ENCODE data around the gene CBY2. TPM values are rescaled to one million over a fixed set of nuclear protein-coding genes. Genes with fewer than 3 reads are reported as not detected.
A peak's percentile ranks its signal among the peaks of the same experiment; 100 is the strongest.

Gene CBY2
- total and polyA plus RNA-seq, 10 of the 15 experiments (the other 5 are each of a cell fraction or from before 2014, with no cell fraction given) = 0.08 to 0.64 (median 0.23) TPM; not detected in 6

GRCh38 chr13:45705918-45706317 is 3.8 kb downstream of the CBY2 start:
- Histone ChIP-seq H3K9ac (ENCODE audit: control insufficient read depth, insufficient read depth, low read length) (no peak overlapping the region), H3K4me1 (ENCODE audit: control insufficient read depth, insufficient read depth, low read length) (peaks cover 46% of the 10 kb centered on the region), H4K20me1 (ENCODE audit: control insufficient read depth, insufficient read depth) (no peaks in the 10 kb centered on the region), H3K4me3 (no peak overlapping the region), H3K9me3 (replicated peaks; ENCODE audit: control insufficient read depth, insufficient read depth, low read length) (peaks cover 3% of the 10 kb centered on the region; the same call in 1 of the 3 replicates), H3K27ac (ENCODE audit: control insufficient read depth, insufficient read depth) (peak overlapping the region; percentile 68), H3K4me2 (ENCODE audit: control insufficient read depth, insufficient read depth) (peak overlapping the region; percentile 73), H3K36me3 (ENCODE audit: control insufficient read depth in 2 of 2, insufficient read depth in 2 of 2, low read length in 1 of 2) (no peaks in the 10 kb centered on the region), H3K79me2 (ENCODE audit: control insufficient read depth, insufficient read depth, low read length) (peaks cover 10% of the 10 kb centered on the region), H2AFZ (ENCODE audit: control insufficient read depth, low read depth, low read length) (peak overlapping the region; percentile 55), H3K27me3 (replicated peaks in 1 of 2; ENCODE audit: control insufficient read depth in 2 of 2, insufficient read depth in 2 of 2, low read length in 1 of 2) (no peaks in the 10 kb centered on the region)
- intact Hi-C loops (cut with micrococcal nuclease; ENCODE audit: unreplicated experiment) (no loop called here), in situ Hi-C loops (cut with MboI) (loop anchor here (10.0 kb wide), 1 partner anchor 469 kb away; no protein-coding TSS in a partner anchor)
- no peak for FAIRE-seq
- ChIA-PET SMC1A (ENCODE audit: uncharacterized antibody, unreplicated experiment) (interaction anchor here (1.2 to 6.3 kb wide), 5 partner anchors 11 to 81 kb away, joined by 3 to 44 read pairs (median 20); no protein-coding TSS in a partner anchor), CTCF (interaction anchor here (0.7 to 7.5 kb wide), 6 partner anchors 8 to 420 kb away, joined by 3 to 40 read pairs (median 4); no protein-coding TSS in a partner anchor), POLR2A (interaction anchor here (0.9 to 2.5 kb wide), 2 partner anchors 12 to 14 kb away, joined by 3 to 7 read pairs; no protein-coding TSS in a partner anchor), RAD21 (ENCODE audit: unreplicated experiment) (interaction anchor here (0.9 to 2.4 kb wide), 4 partner anchors 11 to 13 kb away, joined by 3 to 11 read pairs (median 5); no protein-coding TSS in a partner anchor)
- no TSS peak for BruUV-seq (replicated peaks)
- ATAC-seq = peak; percentile 34
- DNase-seq (ENCODE audit: low read depth, low spot score) = peak; percentile 67
- TF ChIP-seq BACH1 (IDR thresholded peaks at IDR 0.05; ENCODE audit: borderline replicate concordance) = peak; percentile 64; the same call in 1 of the 2 replicates
- no peak for TF ChIP-seq CHD4 (IDR thresholded peaks at IDR 0.05)
- TF ChIP-seq NBN (IDR thresholded peaks at IDR 0.05) = peak; percentile 80
- TF ChIP-seq IRF4 (IDR thresholded peaks at IDR 0.05; ENCODE audit: low read depth, low read length) = peak; percentile 77; the same call in 1 of the 2 replicates
- TF ChIP-seq FOXM1 (IDR thresholded peaks at IDR 0.05; ENCODE audit: low read depth, low read length) = peak; percentile 8; the same call in 1 of the 2 replicates
- TF ChIP-seq IKZF2 (IDR thresholded peaks at IDR 0.05) = peak; percentile 91 to 95
- peak; percentile 72; the same call in 1 of the 2 replicates for TF ChIP-seq HDGF (IDR thresholded peaks at IDR 0.05)
- TF ChIP-seq ZNF687 (IDR thresholded peaks at IDR 0.05) = peak; percentile 81
- TF ChIP-seq GATAD2B (conservative IDR thresholded peaks at IDR 0.05; ENCODE audit: low read depth) = peak; percentile 49
- peak; percentile 87 for TF ChIP-seq DPF2 (IDR thresholded peaks at IDR 0.05)
- no peak for TF ChIP-seq IRF5 (IDR thresholded peaks at IDR 0.05; ENCODE audit: borderline replicate concordance)
- no peak for TF ChIP-seq ZBTB4 (CRISPR knock-in tag; IDR thresholded peaks at IDR 0.05)
- peak; percentile 24; the same call in 1 of the 2 replicates for TF ChIP-seq ATF7 (IDR thresholded peaks at IDR 0.05; ENCODE audit: low read depth)
- TF ChIP-seq TCF12 (IDR thresholded peaks at IDR 0.05; ENCODE audit: low read depth, low read length) = no peak
- peak; percentile 53; the same call in 1 of the 2 replicates for TF ChIP-seq RUNX3 (IDR thresholded peaks at IDR 0.05; ENCODE audit: low read length)
- TF ChIP-seq SREBF2 (IDR thresholded peaks at IDR 0.05; ENCODE audit: low read length) = no peak
- TF ChIP-seq EED (IDR thresholded peaks at IDR 0.05; ENCODE audit: low read depth) = peak; percentile 83
- peak; percentile 80 for TF ChIP-seq NR2C1 (IDR thresholded peaks at IDR 0.05)
- TF ChIP-seq SMAD1 (IDR thresholded peaks at IDR 0.05; ENCODE audit: low read depth, partially characterized antibody) = no peak

Data from GM12878 (cell line).